ENCODE measurements around the gene STYK1. TPM values are rescaled to one million over a fixed set of nuclear protein-coding genes. Genes with fewer than 3 reads are reported as not detected.
A peak's percentile ranks its signal among the peaks of the same experiment; 100 is the strongest.

STYK1 gene
- total and polyA plus RNA-seq, 8 donors, result 2.3 to 23.7 (median 7.1) TPM

GRCh38 chr12:10610188-10610587 lies 63.7 kb downstream of the STYK1 start:
- Histone ChIP-seq H3K36me3 (peaks cover 9 to 51% (median 41%) of the 10 kb centered on the region in 4 donors), H3K4me3 (no peak overlapping the region), H3K4me1 (peaks cover 11 to 32% (median 26%) of the 10 kb centered on the region in 4 donors), H3K9me3 (no peaks in the 10 kb centered on the region), H3K27me3 (no peaks in the 10 kb centered on the region), H3K27ac (no peak overlapping the region)
- 85 to 90% (median 87%) methylated on average over 3 of the region's 3 CpGs for WGBS, 5 donors
- TF ChIP-seq POLR2A (IDR thresholded peaks at IDR 0.05) (no peak), EP300 (IDR thresholded peaks at IDR 0.05) (no peak)
- intact Hi-C loops (cut with DNase I; ENCODE audit: low total_unique reads), result loop anchor here (10.0 kb wide), 1 partner anchor 145 kb away; no protein-coding TSS in a partner anchor
- no peak for DNase-seq

- peaks cover 9 to 58% (median 49%) of the 10 kb centered on the region in 4 donors for H3K36me3 ChIP-seq
- peak in 1 of 2 donors; percentile 9 for DNase-seq
- intact Hi-C loops (cut with DNase I; ENCODE audit: low total_unique reads), result no loop called here
- no peak overlapping the region for H3K4me3 ChIP-seq
- 78 to 92% (median 84%) methylated on average over 3 of the region's 3 CpGs for WGBS, 5 donors
- no peaks in the 10 kb centered on the region for H3K9me3 ChIP-seq
- H3K27me3 ChIP-seq, result no peaks in the 10 kb centered on the region
- TF ChIP-seq POLR2AphosphoS5 (IDR thresholded peaks at IDR 0.05) (no peak), CTCF (IDR thresholded peaks at IDR 0.05) (no peak), POLR2A (IDR thresholded peaks at IDR 0.05) (no peak), EP300 (IDR thresholded peaks at IDR 0.05) (no peak)
- no peak overlapping the region for H3K27ac ChIP-seq
- H3K4me1 ChIP-seq, result peaks cover 11 to 24% (median 22%) of the 10 kb centered on the region in 4 donors
These were observed 65.9 kb downstream of the STYK1 start for GRCh38 chr12:10607885-10608458.

- H3K27ac ChIP-seq, result no peak overlapping the region
- no peaks in the 10 kb centered on the region for H3K9me3 ChIP-seq
- WGBS, 5 donors, result 91 to 95% (median 93%) methylated on average over 2 of the region's 2 CpGs
- no peak for DNase-seq
- no peak overlapping the region for H3K4me3 ChIP-seq
- peaks cover 0 to 28% (median 27%) of the 10 kb centered on the region in 4 donors for H3K36me3 ChIP-seq
- TF ChIP-seq POLR2AphosphoS5 (IDR thresholded peaks at IDR 0.05) (no peak), EP300 (IDR thresholded peaks at IDR 0.05) (no peak), CTCF (IDR thresholded peaks at IDR 0.05) (no peak), POLR2A (IDR thresholded peaks at IDR 0.05) (no peak)
- no peaks in the 10 kb centered on the region for H3K4me1 ChIP-seq
- H3K27me3 ChIP-seq, result no peaks in the 10 kb centered on the region
- intact Hi-C loops (cut with DNase I; ENCODE audit: low total_unique reads), result no loop called here
These were observed 72.0 kb downstream of the STYK1 start for GRCh38 chr12:10601860-10602259.

GRCh38 chr12:10600988-10601387 lies 72.9 kb downstream of the STYK1 start:
- WGBS, 5 donors, result 86 to 93% (median 89%) methylated on average over 6 of the region's 6 CpGs
- DNase-seq, result no peak

More at GRCh38 chr12:10600988-10601387, 72.9 kb downstream of the STYK1 start:
- Histone ChIP-seq H3K36me3 (peaks cover 0 to 33% (median 25%) of the 10 kb centered on the region in 4 donors), H3K27ac (no peak overlapping the region), H3K9me3 (no peaks in the 10 kb centered on the region), H3K4me1 (no peaks in the 10 kb centered on the region), H3K27me3 (no peaks in the 10 kb centered on the region), H3K4me3 (no peak overlapping the region)
- intact Hi-C loops (cut with DNase I; ENCODE audit: low total_unique reads), result no loop called here
- TF ChIP-seq CTCF (IDR thresholded peaks at IDR 0.05), result no peak
- no peak for TF ChIP-seq POLR2AphosphoS5 (IDR thresholded peaks at IDR 0.05)
- TF ChIP-seq POLR2A (IDR thresholded peaks at IDR 0.05), result no peak
- TF ChIP-seq EP300 (IDR thresholded peaks at IDR 0.05), result no peak

All from stomach (tissue), 9 donors.